ENCODE results near the gene HOXD4. TPM values are rescaled to one million over a fixed set of nuclear protein-coding genes. Genes with fewer than 3 reads are reported as not detected.

The HOXD4 gene
- total RNA-seq, 6 donors from 2014 or later = 0.79 to 0.81 TPM; not detected in 4

GRCh38 chr2:176103742-176104315 lies 47.5 kb upstream of the HOXD4 start:
- TF ChIP-seq POLR2A (IDR thresholded peaks at IDR 0.05) = no peak
- no peak for TF ChIP-seq CTCF (IDR thresholded peaks at IDR 0.05)
- TF ChIP-seq EP300 (IDR thresholded peaks at IDR 0.05) = no peak
- TF ChIP-seq POLR2AphosphoS5 (IDR thresholded peaks at IDR 0.05) = no peak
- H3K4me3 ChIP-seq = no peak overlapping the region
- peaks cover 2 to 94% (median 64%) of the 10 kb centered on the region in 4 donors for H3K27me3 ChIP-seq
- DNase-seq (no peak), ATAC-seq (ENCODE audit: low FRiP score in 2 of 2) (no peak)
- WGBS, 2 donors = 10% methylated on average over 17 of the region's 17 CpGs
- H3K36me3 ChIP-seq = no peaks in the 10 kb centered on the region
- no peak overlapping the region for H3K27ac ChIP-seq
- H3K4me1 ChIP-seq = peaks cover 15 to 51% (median 30%) of the 10 kb centered on the region in 4 donors
- no peaks in the 10 kb centered on the region for H3K9me3 ChIP-seq

GRCh38 chr2:176104316-176105077 lies 46.9 kb upstream of the HOXD4 start:
- WGBS, 2 donors = 7 to 8% methylated on average over 40 to 51 of the region's 56 CpGs
- Histone ChIP-seq H3K4me1 (peaks cover 15 to 51% (median 31%) of the 10 kb centered on the region in 4 donors), H3K9me3 (no peaks in the 10 kb centered on the region), H3K36me3 (no peaks in the 10 kb centered on the region), H3K27ac (no peak overlapping the region), H3K27me3 (peaks cover 2 to 94% (median 64%) of the 10 kb centered on the region in 4 donors), H3K4me3 (no peak overlapping the region)
- ATAC-seq (ENCODE audit: low FRiP score in 2 of 2) (no peak), DNase-seq (no peak)
- no peak for TF ChIP-seq POLR2AphosphoS5 (IDR thresholded peaks at IDR 0.05)

- no peak for ATAC-seq (ENCODE audit: low FRiP score in 2 of 2)
- TF ChIP-seq CTCF (IDR thresholded peaks at IDR 0.05) (no peak), POLR2AphosphoS5 (IDR thresholded peaks at IDR 0.05) (no peak), POLR2A (IDR thresholded peaks at IDR 0.05) (no peak), EP300 (IDR thresholded peaks at IDR 0.05) (no peak)
- no peaks in the 10 kb centered on the region for H3K9me3 ChIP-seq
- H3K36me3 ChIP-seq = no peaks in the 10 kb centered on the region
- no peak overlapping the region for H3K4me3 ChIP-seq
- H3K4me1 ChIP-seq = peaks cover 15 to 44% (median 31%) of the 10 kb centered on the region in 4 donors
- no peak overlapping the region for H3K27ac ChIP-seq
- H3K27me3 ChIP-seq = peaks cover 2 to 94% (median 62%) of the 10 kb centered on the region in 4 donors
- WGBS, 2 donors = 10 to 12% methylated on average over 21 to 24 of the region's 25 CpGs
- no peak for DNase-seq
These were observed 46.1 kb upstream of the HOXD4 start for GRCh38 chr2:176105078-176105729.

- DNase-seq (no peak), ATAC-seq (ENCODE audit: low FRiP score in 2 of 2) (no peak)
- TF ChIP-seq CTCF (IDR thresholded peaks at IDR 0.05) (no peak), POLR2AphosphoS5 (IDR thresholded peaks at IDR 0.05) (no peak), POLR2A (IDR thresholded peaks at IDR 0.05) (no peak)
- Histone ChIP-seq H3K9me3 (no peaks in the 10 kb centered on the region), H3K27ac (no peak overlapping the region), H3K27me3 (peaks cover 2 to 92% (median 59%) of the 10 kb centered on the region in 4 donors), H3K4me1 (peaks cover 15 to 39% (median 31%) of the 10 kb centered on the region in 4 donors), H3K36me3 (no peaks in the 10 kb centered on the region), H3K4me3 (peak overlapping the region in 1 of 4 donors; percentile 23)
- 7 to 12% methylated on average over 24 to 25 of the region's 25 CpGs for WGBS, 2 donors
These were observed 45.4 kb upstream of the HOXD4 start for GRCh38 chr2:176105730-176106580.
